OCI-LY1 (cell line): ENCODE results near the gene VSIG8.
"Not testable (repeated sequence)": the region's sequence is repeated elsewhere in the genome, so short reads cannot be mapped to it uniquely, and the experiment has no call there.

ENCODE experiments used
- H2AFZ ChIP-seq: fragments of 200-600 bp; sonication (generic), shearing (Covaris generic); 2 replicates; pipeline ENCODE4 v1.6.0; 2014; ENCODE audit warnings: antibody characterized with exemption, mild to moderate bottlenecking, low read length
- H3F3A ChIP-seq: fragments of 200-600 bp; sonication (generic), shearing (Covaris generic); 2 replicates; pipeline ENCODE4 v1.6.0; 2014; ENCODE audit warnings: mild to moderate bottlenecking, antibody characterized with exemption, low read length, moderate library complexity; ENCODE audit not compliant: insufficient read depth
- H3K27ac ChIP-seq: fragments of 200-600 bp; sonication (generic); 2 replicates; pipeline ENCODE4 v1.5.1; 2014; ENCODE audit warnings: low read length, mixed run types, mild to moderate bottlenecking, low read depth; ENCODE audit not compliant: poor library complexity, severe bottlenecking
- H3K27me3 ChIP-seq: fragments of 200-600 bp; sonication (generic); 2 replicates; pipeline ENCODE4 v1.6.0; 2014; ENCODE audit warnings: antibody characterized with exemption, mild to moderate bottlenecking, low read length, moderate library complexity; ENCODE audit not compliant: insufficient read depth
- H3K36me3 ChIP-seq: fragments of 200-600 bp; sonication (generic); 2 replicates; pipeline ENCODE4 v1.6.1; 2014; ENCODE audit warnings: mild to moderate bottlenecking, antibody characterized with exemption, low read length, moderate library complexity, mixed read lengths; ENCODE audit not compliant: insufficient read depth
- H3K4me1 ChIP-seq: fragments of 200-600 bp; sonication (generic); 2 replicates; pipeline ENCODE4 v1.5.1; 2014; ENCODE audit warnings: mild to moderate bottlenecking, low read length, moderate library complexity; ENCODE audit not compliant: insufficient read depth, severe bottlenecking
- H3K4me2 ChIP-seq: fragments of 200-600 bp; sonication (generic), shearing (Covaris generic); 2 replicates; pipeline ENCODE4 v1.6.1; 2014; ENCODE audit warnings: low read length
- H3K4me3 ChIP-seq: fragments of 200-600 bp; sonication (generic); 2 replicates; pipeline ENCODE4 v1.5.1; 2014; ENCODE audit warnings: low read length, low read depth, mild to moderate bottlenecking, mixed read lengths; ENCODE audit not compliant: poor library complexity, severe bottlenecking
- H3K79me2 ChIP-seq: fragments of 200-600 bp; shearing (Covaris generic); 2 replicates; pipeline ENCODE4 v1.6.1; 2016; ENCODE audit warnings: mixed run types, low read length, mixed read lengths; ENCODE audit not compliant: insufficient read depth
- H3K9ac ChIP-seq: fragments of 200-600 bp; sonication (generic), shearing (Covaris generic); 2 replicates; pipeline ENCODE4 v1.6.1; 2014; ENCODE audit warnings: mild to moderate bottlenecking, low read length, mixed read lengths
- H3K9me2 ChIP-seq: fragments of 200-600 bp; sonication (generic), shearing (Covaris generic); 2 replicates; pipeline ENCODE4 v1.6.1; 2014; ENCODE audit warnings: low read depth, mild to moderate bottlenecking, low read length, mixed read lengths
- H3K9me3 ChIP-seq: fragments of 200-600 bp; shearing (Covaris generic); 2 replicates; pipeline ENCODE4 v1.6.1; 2014; ENCODE audit warnings: low read length, mixed read lengths
- H4K20me1 ChIP-seq: fragments of 200-600 bp; sonication (generic), shearing (Covaris generic); 2 replicates; pipeline ENCODE4 v1.6.0; 2016; ENCODE audit warnings: mild to moderate bottlenecking, low read length; ENCODE audit not compliant: insufficient read depth
- CTCF ChIP-seq: fragments of 200-600 bp; sonication (generic), shearing (Covaris generic); IDR thresholded peaks from 2 replicates; pipeline ENCODE4 v1.5.1; 2017; ENCODE audit warnings: mild to moderate bottlenecking, antibody characterized with exemption, low read length, moderate library complexity, mixed read lengths
- EZH2 ChIP-seq: fragments of 200-600 bp; sonication (generic), shearing (Covaris generic); IDR thresholded peaks from 2 replicates; pipeline ENCODE4 v1.8.0; 2017; ENCODE audit warnings: borderline replicate concordance, mixed run types, mild to moderate bottlenecking, antibody characterized with exemption, low read length, moderate library complexity, mixed read lengths

The VSIG8 gene

GRCh38 chr1:159900086-159900680 lies 37.7 kb upstream of the VSIG8 start, which contains the start of gene CFAP45:
Gene CFAP45, minus strand, starts transcription at chr1:159900165. Its CDS starts 67 bp downstream, at chr1:159900098.
- H3F3A ChIP-seq, result no peaks in the 10 kb centered on the region
- TF ChIP-seq CTCF (no peak), EZH2 (no peak)
- H3K9me3 ChIP-seq, result no peaks in the 10 kb centered on the region
- no peaks in the 10 kb centered on the region for H3K36me3 ChIP-seq
- H3K9ac ChIP-seq, result no peak within 1 kb of the TSS
- no peaks in the 10 kb centered on the region for H4K20me1 ChIP-seq
- no peak within 1 kb of the TSS for H3K4me3 ChIP-seq
- H3K27me3 ChIP-seq, result 0 out of 2 replicates have a peak, but pooled peaks cover under 1% of the 10 kb centered on the region
- H3K79me2 ChIP-seq, result no peaks in the 10 kb centered on the region
- H2AFZ ChIP-seq, result no peak within 1 kb of the TSS
- no peaks in the 10 kb centered on the region for H3K9me2 ChIP-seq
- H3K27ac ChIP-seq, result no peak within 1 kb of the TSS
- H3K4me2 ChIP-seq, result no peak within 1 kb of the TSS
- H3K4me1 ChIP-seq, result no peaks in the 10 kb centered on the region

GRCh38 chr1:159899634-159900033 lies 37.2 kb upstream of the VSIG8 start:
- H3F3A ChIP-seq, H3K4me1 ChIP-seq, H3K9ac ChIP-seq, H3K4me2 ChIP-seq, H3K9me3 ChIP-seq, H3K9me2 ChIP-seq, H4K20me1 ChIP-seq, H3K27me3 ChIP-seq, H3K4me3 ChIP-seq, H3K79me2 ChIP-seq, H3K27ac ChIP-seq, H2AFZ ChIP-seq, H3K36me3 ChIP-seq: not testable (repeated sequence)

GRCh38 chr1:159898527-159898926 lies 36.1 kb upstream of the VSIG8 start:
- Histone ChIP-seq H2AFZ (no peak overlapping the region), H4K20me1 (no peaks in the 10 kb centered on the region), H3K9me2 (no peaks in the 10 kb centered on the region), H3K27me3 (0 out of 2 replicates have a peak, but pooled peaks cover 3% of the 10 kb centered on the region), H3K4me1 (no peaks in the 10 kb centered on the region), H3K9ac (no peak overlapping the region), H3K4me3 (no peak overlapping the region), H3K79me2 (no peaks in the 10 kb centered on the region), H3K4me2 (no peak overlapping the region), H3K36me3 (no peaks in the 10 kb centered on the region), H3K9me3 (no peaks in the 10 kb centered on the region), H3K27ac (no peak overlapping the region), H3F3A (no peaks in the 10 kb centered on the region)
- no peak for TF ChIP-seq CTCF
- TF ChIP-seq EZH2, result no peak

GRCh38 chr1:159897962-159898361 lies 35.5 kb upstream of the VSIG8 start:
- Histone ChIP-seq H3K27me3 (0 out of 2 replicates have a peak, but pooled peaks cover 3% of the 10 kb centered on the region), H2AFZ (no peak overlapping the region), H3K9me3 (no peaks in the 10 kb centered on the region), H3F3A (no peaks in the 10 kb centered on the region), H3K79me2 (no peaks in the 10 kb centered on the region), H3K4me2 (no peak overlapping the region), H4K20me1 (no peaks in the 10 kb centered on the region), H3K4me1 (no peaks in the 10 kb centered on the region), H3K4me3 (no peak overlapping the region), H3K9ac (no peak overlapping the region), H3K9me2 (no peaks in the 10 kb centered on the region), H3K27ac (no peak overlapping the region), H3K36me3 (no peaks in the 10 kb centered on the region)
- TF ChIP-seq CTCF (no peak), EZH2 (no peak)
